GM12878 (cell line): ENCODE data around the gene PLXND1. TPM values are rescaled to one million over a fixed set of nuclear protein-coding genes. Genes with fewer than 3 reads are reported as not detected.

ENCODE experiments used
- ATAC-seq: fragments of 200-7000 bp; cut with Tn5 transposase; 3 replicates; pipeline ENCODE4 v1.9.1; 2020; ENCODE audit warnings: mild to moderate bottlenecking, moderate library complexity
- BruUV-seq: library from RNA; stranded (reverse); fragments of 400-500 nt; replicated peaks from 2 replicates; lab custom pipeline; 2021; lab: Mats Ljungman, UMichigan
- CTCF ChIA-PET: fragments of 300-600 bp; sonication (Branson Sonifier 250); formaldehyde crosslinking; extraction: SDS; loops from one replicate; lab custom pipeline; 2021; ENCODE audit warnings: inconsistent platforms; lab: Yijun Ruan, JAX
- POLR2A ChIA-PET: fragments of 350-600 bp; formaldehyde crosslinking; extraction: SDS; loops from one replicate; lab custom pipeline; 2021; ENCODE audit warnings: inconsistent platforms; lab: Charles Lee
- RAD21 ChIA-PET: fragments of 300-600 bp; sonication (Branson Sonifier 250); formaldehyde crosslinking; loops from one replicate; lab custom pipeline; 2023; ENCODE audit warnings: antibody characterized with exemption; ENCODE audit not compliant: unreplicated experiment; lab: Charles Lee
- SMC1A ChIA-PET: fragments of 300-600 bp; sonication (Branson Sonifier 250); formaldehyde crosslinking; loops from one replicate; lab custom pipeline; 2023; ENCODE audit not compliant: unreplicated experiment, uncharacterized antibody; lab: Charles Lee
- DNase-seq: peaks from one replicate; pipeline ENCODE4 v3.0.0-alpha.2; 2011; ENCODE audit warnings: low read depth, low spot score
- FAIRE-seq: peaks from 3 replicates; lab custom pipeline; 2011; peaks lifted over from hg19 to GRCh38; lab: Jason Lieb, UNC
- H2AFZ ChIP-seq: 2 replicates; pipeline ENCODE4 v1.6.0; 2011; ENCODE audit warnings: low read depth, low read length, control low read depth; ENCODE audit not compliant: control insufficient read depth
- H3K27ac ChIP-seq: 2 replicates; pipeline ENCODE4 v1.5.1; 2011; ENCODE audit warnings: control low read depth; ENCODE audit not compliant: control insufficient read depth, insufficient read depth
- H3K27me3 ChIP-seq, 2 experiments: replicated peaks in 1 of 2; 2 replicates each; pipeline versions ENCODE4 v1.6.0 to v1.6.1; 2011; ENCODE audit warnings: low read length in 1 of 2; ENCODE audit not compliant: control insufficient read depth in 2 of 2, insufficient read depth in 2 of 2
- H3K36me3 ChIP-seq, 2 experiments: 2 replicates each; pipeline ENCODE4 v1.5.1; 2011; ENCODE audit warnings: low read length in 1 of 2; ENCODE audit not compliant: control insufficient read depth in 2 of 2, insufficient read depth in 2 of 2
- H3K4me1 ChIP-seq: 2 replicates; pipeline ENCODE4 v1.6.1; 2011; ENCODE audit warnings: mild to moderate bottlenecking, low read length, moderate library complexity, mixed read lengths; ENCODE audit not compliant: control insufficient read depth, insufficient read depth
- H3K4me2 ChIP-seq: 2 replicates; pipeline ENCODE4 v1.6.0; 2011; ENCODE audit warnings: control low read depth; ENCODE audit not compliant: control insufficient read depth, insufficient read depth
- H3K4me3 ChIP-seq: fragments of 200-600 bp; sonication (generic); 2 replicates; pipeline ENCODE4 v1.5.1; 2016
- H3K79me2 ChIP-seq: 2 replicates; pipeline ENCODE4 v1.6.0; 2011; ENCODE audit warnings: low read length; ENCODE audit not compliant: control insufficient read depth, insufficient read depth
- H3K9ac ChIP-seq: 2 replicates; pipeline ENCODE4 v1.8.0; 2011; ENCODE audit warnings: low read length, control low read depth, mixed read lengths; ENCODE audit not compliant: control insufficient read depth, insufficient read depth
- H3K9me3 ChIP-seq: replicated peaks from 3 replicates; pipeline ENCODE4 v1.5.1; 2011; ENCODE audit warnings: mild to moderate bottlenecking, low read length; ENCODE audit not compliant: control insufficient read depth, insufficient read depth
- H4K20me1 ChIP-seq: 2 replicates; pipeline ENCODE4 v1.6.0; 2011; ENCODE audit not compliant: control insufficient read depth, insufficient read depth
- BACH1 ChIP-seq: fragments of 450-650 bp; IDR thresholded peaks from 2 replicates; pipeline ENCODE4 v1.6.1; 2017; ENCODE audit warnings: mild to moderate bottlenecking, borderline replicate concordance
- BCL3 ChIP-seq: IDR thresholded peaks from 2 replicates; pipeline ENCODE4 v1.6.1; 2011; ENCODE audit warnings: borderline replicate concordance, low read depth, mild to moderate bottlenecking, moderate library complexity, low read length; ENCODE audit not compliant: insufficient read depth, poor library complexity, severe bottlenecking
- FOXK2 ChIP-seq: fragments of 450-650 bp; IDR thresholded peaks from 2 replicates; pipeline ENCODE4 v1.6.1; 2017; ENCODE audit warnings: mild to moderate bottlenecking, moderate library complexity
- IKZF2 ChIP-seq, 2 experiments: fragments of 450-650 bp; IDR thresholded peaks; 2 replicates each; pipeline ENCODE4 v1.6.1; 2017; ENCODE audit warnings: mild to moderate bottlenecking in 2 of 2, moderate library complexity in 2 of 2
- NFIC ChIP-seq: IDR thresholded peaks from 2 replicates; pipeline ENCODE4 v1.6.1; 2012; ENCODE audit warnings: low read depth, mild to moderate bottlenecking, inconsistent platforms, low read length, moderate library complexity
- PKNOX1 ChIP-seq: fragments of 450-650 bp; IDR thresholded peaks from 2 replicates; pipeline ENCODE4 v1.6.1; 2016; ENCODE audit warnings: mild to moderate bottlenecking
- STAT1 ChIP-seq: fragments of 450-650 bp; conservative IDR thresholded peaks from 2 replicates; pipeline ENCODE4 v1.6.1; 2014; ENCODE audit warnings: antibody characterized with exemption, mild to moderate bottlenecking
- ZBTB11 ChIP-seq: fragments of 450-650 bp; formaldehyde crosslinking; IDR thresholded peaks from 2 replicates; pipeline ENCODE4 v1.5.0; 2022; ENCODE audit warnings: mild to moderate bottlenecking, missing genetic modification characterization
- ZNF687 ChIP-seq: fragments of 450-650 bp; IDR thresholded peaks from 2 replicates; pipeline ENCODE4 v1.6.1; 2017; ENCODE audit warnings: mild to moderate bottlenecking, moderate library complexity
- WGBS: methylation state at CpG from one replicate; pipeline ENCODE4 v1.1.6; 2016; ENCODE audit warnings: low lambda C conversion rate; ENCODE audit not compliant: insufficient replicate concordance, insufficient coverage; ENCODE audit errors: missing lambda C conversion rate; 5-methylcytosine and 5-hydroxymethylcytosine counted together
- in situ Hi-C: fragments of 300-500 bp; cut with MboI; formaldehyde crosslinking; loops from 9 replicates; pipeline ENCODE4 v1.14.3; 2018; ENCODE audit warnings: mixed read lengths
- intact Hi-C: fragments of 100-400 bp; cut with micrococcal nuclease; formaldehyde crosslinking; loops from one replicate; pipeline ENCODE4 v1.14.2; 2022; ENCODE audit not compliant: unreplicated experiment
- polyA plus RNA-seq, 11 experiments: library from polyadenylated mRNA; depleted of rRNA in 4 of 11; unstranded in 6 of 11; stranded (reverse) in 5 of 11; fragments of >200 nt; fragmentation: Nextera tagmentation in 4 of 11; fragmentation: Illumina TruSeq in 1 of 11; extraction: Ambion mirVana in 4 of 11; extraction: Trizol in 1 of 11; gene quantifications; 1 replicate in 1 of 11; 2 replicates in 10 of 11; pipeline versions ENCODE4 v1.2.1 to v1.2.3, GENCODE V29; 2011 to 2016; ENCODE audit warnings: inconsistent platforms in 2 of 11, missing spikeins in 2 of 11, low read depth in 1 of 11
- total RNA-seq, 4 experiments: library from RNA; depleted of rRNA in 3 of 4; stranded (reverse); fragments of >200 nt in 3 of 4; fragmentation: Illumina TruSeq in 1 of 4; extraction: Trizol in 1 of 4; gene quantifications; 2 replicates each; pipeline versions ENCODE4 v1.2.1 to v1.2.3, GENCODE V29; 2013 to 2021

The PLXND1 gene
- total and polyA plus RNA-seq, 10 of the 15 experiments (the other 5 are each of a cell fraction or from before 2014, with no cell fraction given): 0.01 to 2.3 (median 0.72) TPM; not detected in 7

- TF ChIP-seq ZNF687: no peak
- TF ChIP-seq STAT1: no peak
Observed at GRCh38 chr3:129582799-129583198, 23.7 kb downstream of the PLXND1 start (continued).

- 35% methylated on average over 8 of the region's 8 CpGs for WGBS
- Histone ChIP-seq H3K9ac (no peak overlapping the region), H3K9me3 (no peaks in the 10 kb centered on the region), H3K4me2 (no peak overlapping the region), H4K20me1 (no peaks in the 10 kb centered on the region), H3K27me3 (no peaks in the 10 kb centered on the region), H3K27ac (no peak overlapping the region), H2AFZ (no peak overlapping the region), H3K4me3 (no peak overlapping the region), H3K79me2 (no peaks in the 10 kb centered on the region), H3K4me1 (peaks cover 18% of the 10 kb centered on the region), H3K36me3 (no peaks in the 10 kb centered on the region)
- ChIA-PET RAD21 (no interaction called here), CTCF (interaction anchor here (0.5 to 1.1 kb wide), 3 partner anchors 198 to 420 kb away, joined by 3 read pairs; no protein-coding TSS in a partner anchor), SMC1A (interaction anchor here (1.3 kb wide), 1 partner anchor 91 kb away, joined by 3 read pairs; no protein-coding TSS in a partner anchor), POLR2A (no interaction called here)
- no TSS peak for BruUV-seq
- in situ Hi-C loops (no loop called here), intact Hi-C loops (no loop called here)
- DNase-seq: no peak
- no peak for ATAC-seq
- FAIRE-seq: no peak
- TF ChIP-seq BACH1 (no peak), PKNOX1 (no peak), NFIC (no peak), FOXK2 (no peak), IKZF2 (IDR thresholded peaks at IDR 0.05) (no peak), ZBTB11 (CRISPR knock-in tag) (no peak), BCL3 (no peak)
Observed at GRCh38 chr3:129581623-129582022, 24.9 kb downstream of the PLXND1 start.
